KMS-11 (cell line): ENCODE data around the gene PALM.

ENCODE experiments used
- H2AFZ ChIP-seq: fragments of 200-600 bp; sonication (generic); 2 replicates; pipeline ENCODE4 v1.6.1; 2016; ENCODE audit warnings: antibody characterized with exemption, mixed run types, low read depth
- H3K27ac ChIP-seq: fragments of 200-600 bp; sonication (generic); 2 replicates; pipeline ENCODE4 v1.6.1; 2016; ENCODE audit warnings: mild to moderate bottlenecking, mixed run types
- H3K27me3 ChIP-seq: fragments of 200-600 bp; sonication (generic); 2 replicates; pipeline ENCODE4 v1.6.1; 2017; ENCODE audit warnings: mild to moderate bottlenecking, low read depth, mixed run types, moderate library complexity; ENCODE audit not compliant: insufficient read depth
- H3K36me3 ChIP-seq: fragments of 200-600 bp; sonication (generic); 2 replicates; pipeline ENCODE4 v1.6.1; 2017; ENCODE audit warnings: mild to moderate bottlenecking, mixed run types; ENCODE audit not compliant: insufficient read depth
- H3K4me1 ChIP-seq: fragments of 200-600 bp; sonication (generic); 2 replicates; pipeline ENCODE4 v1.6.1; 2016; ENCODE audit warnings: mild to moderate bottlenecking, low read depth, mixed run types; ENCODE audit not compliant: poor library complexity, severe bottlenecking
- H3K4me2 ChIP-seq: fragments of 200-600 bp; sonication (generic); 2 replicates; pipeline ENCODE4 v1.7.0; 2016; ENCODE audit warnings: mild to moderate bottlenecking, mixed run types
- H3K4me3 ChIP-seq: fragments of 200-600 bp; sonication (generic); IDR thresholded peaks from 2 replicates; pipeline ENCODE4 v1.6.1; 2017; ENCODE audit warnings: low read depth, low read length, mixed read lengths; ENCODE audit not compliant: insufficient read depth
- H3K79me2 ChIP-seq: fragments of 200-600 bp; sonication (generic); 2 replicates; pipeline ENCODE4 v1.6.1; 2016; ENCODE audit warnings: low read depth, mixed run types; ENCODE audit not compliant: insufficient read depth
- H3K9ac ChIP-seq: fragments of 200-600 bp; sonication (generic); 2 replicates; pipeline ENCODE4 v1.6.1; 2016; ENCODE audit warnings: mild to moderate bottlenecking, mixed run types
- H4K20me1 ChIP-seq: fragments of 200-600 bp; sonication (generic); 2 replicates; pipeline ENCODE4 v1.6.1; 2016; ENCODE audit warnings: mild to moderate bottlenecking, mixed run types; ENCODE audit not compliant: insufficient read depth
- TF ChIP-seq, protein P1 (sequence below): fragments of 200-600 bp; sonication (generic); conservative IDR thresholded peaks from 2 replicates; pipeline ENCODE4 v1.6.1; 2017; ENCODE audit warnings: low read depth, mild to moderate bottlenecking, antibody characterized with exemption, low read length, moderate library complexity, mixed read lengths

Gene PALM

DNA sequence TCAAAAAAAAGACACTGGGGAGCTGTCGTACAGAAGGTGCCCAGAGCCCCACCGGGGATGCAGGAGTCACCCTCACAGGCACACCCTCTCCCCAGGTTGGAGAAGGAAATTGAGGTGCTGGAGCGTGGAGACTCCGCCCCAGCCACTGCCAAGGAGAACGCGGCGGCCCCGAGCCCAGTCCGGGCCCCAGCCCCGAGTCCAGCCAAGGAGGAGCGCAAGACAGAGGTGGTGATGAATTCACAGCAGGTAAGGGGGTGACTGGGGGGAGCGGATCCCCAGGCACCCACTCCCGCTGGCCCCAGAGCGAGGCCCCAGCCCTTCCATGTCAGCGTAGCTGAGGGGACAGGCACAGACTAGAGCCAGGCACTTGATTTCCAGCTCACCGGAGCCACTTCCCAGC is 22.3 kb downstream of the PALM start:
- Histone ChIP-seq H3K36me3 (no peaks in the 10 kb centered on the region), H3K4me1 (peaks cover 9% of the 10 kb centered on the region)

DNA sequence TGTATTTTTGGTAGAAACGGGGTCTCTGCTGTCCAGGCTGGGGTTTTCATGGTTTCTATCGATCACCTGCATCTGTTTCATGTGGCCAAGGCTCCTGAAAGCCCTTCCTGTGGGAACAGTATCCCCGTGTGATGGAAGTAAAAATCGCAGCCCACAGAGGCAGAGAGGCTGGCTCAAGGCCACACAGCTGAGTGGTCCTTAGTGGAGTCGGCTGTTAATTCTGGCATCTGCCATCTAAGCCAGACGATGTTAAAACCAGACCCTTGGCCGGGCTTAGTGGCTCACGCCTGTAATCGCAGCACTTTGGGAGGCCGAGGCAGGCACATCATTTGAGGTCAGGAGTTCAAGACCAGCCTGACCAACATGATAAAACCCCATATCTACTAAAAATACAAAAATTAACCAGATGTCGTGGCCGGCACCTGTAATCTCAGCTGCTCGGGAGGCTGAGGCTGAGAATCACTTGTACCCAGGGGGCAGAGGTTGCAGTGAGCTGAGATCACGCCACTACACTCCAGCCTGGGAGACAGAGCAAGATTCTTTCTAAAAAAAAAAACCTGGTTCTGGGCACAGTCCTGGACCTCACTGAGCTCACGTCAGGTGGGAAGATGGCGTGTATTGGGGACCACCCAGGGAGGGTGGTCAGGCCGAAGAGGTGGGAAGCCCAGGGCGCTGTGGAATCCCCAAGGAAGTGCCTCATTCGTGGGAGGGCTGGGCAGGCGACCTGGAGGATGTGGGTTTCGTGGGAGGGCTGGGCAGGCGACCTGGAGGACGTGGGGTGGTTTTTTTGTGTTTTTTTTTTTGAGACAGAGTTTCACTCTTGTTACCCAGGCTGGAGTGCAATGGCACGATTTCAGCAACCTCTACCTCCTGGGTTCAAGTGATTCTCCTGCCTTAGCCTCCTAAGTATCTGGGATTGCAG is 23.7 kb downstream of the PALM start:
- no peaks in the 10 kb centered on the region for H3K36me3 ChIP-seq
- H4K20me1 ChIP-seq = no peaks in the 10 kb centered on the region
- no peak overlapping the region for H3K4me2 ChIP-seq
- peaks cover 64% of the 10 kb centered on the region for H3K27me3 ChIP-seq
- peaks cover 9% of the 10 kb centered on the region for H3K4me1 ChIP-seq
- TF ChIP-seq, protein P1, sequence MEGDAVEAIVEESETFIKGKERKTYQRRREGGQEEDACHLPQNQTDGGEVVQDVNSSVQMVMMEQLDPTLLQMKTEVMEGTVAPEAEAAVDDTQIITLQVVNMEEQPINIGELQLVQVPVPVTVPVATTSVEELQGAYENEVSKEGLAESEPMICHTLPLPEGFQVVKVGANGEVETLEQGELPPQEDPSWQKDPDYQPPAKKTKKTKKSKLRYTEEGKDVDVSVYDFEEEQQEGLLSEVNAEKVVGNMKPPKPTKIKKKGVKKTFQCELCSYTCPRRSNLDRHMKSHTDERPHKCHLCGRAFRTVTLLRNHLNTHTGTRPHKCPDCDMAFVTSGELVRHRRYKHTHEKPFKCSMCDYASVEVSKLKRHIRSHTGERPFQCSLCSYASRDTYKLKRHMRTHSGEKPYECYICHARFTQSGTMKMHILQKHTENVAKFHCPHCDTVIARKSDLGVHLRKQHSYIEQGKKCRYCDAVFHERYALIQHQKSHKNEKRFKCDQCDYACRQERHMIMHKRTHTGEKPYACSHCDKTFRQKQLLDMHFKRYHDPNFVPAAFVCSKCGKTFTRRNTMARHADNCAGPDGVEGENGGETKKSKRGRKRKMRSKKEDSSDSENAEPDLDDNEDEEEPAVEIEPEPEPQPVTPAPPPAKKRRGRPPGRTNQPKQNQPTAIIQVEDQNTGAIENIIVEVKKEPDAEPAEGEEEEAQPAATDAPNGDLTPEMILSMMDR = no peak
- no peak overlapping the region for H3K4me3 ChIP-seq
- no peak overlapping the region for H3K27ac ChIP-seq
- H2AFZ ChIP-seq = no peak overlapping the region
- H3K79me2 ChIP-seq = no peaks in the 10 kb centered on the region
- no peak overlapping the region for H3K9ac ChIP-seq

More for the DNA sequence above, 22.3 kb downstream of the PALM start:
- Histone ChIP-seq H4K20me1 (no peaks in the 10 kb centered on the region), H3K79me2 (no peaks in the 10 kb centered on the region), H3K4me2 (no peak overlapping the region), H3K27me3 (peaks cover 63% of the 10 kb centered on the region), H3K4me3 (no peak overlapping the region), H2AFZ (no peak overlapping the region), H3K27ac (no peak overlapping the region), H3K9ac (no peak overlapping the region)
- TF ChIP-seq, protein P1 = no peak

DNA sequence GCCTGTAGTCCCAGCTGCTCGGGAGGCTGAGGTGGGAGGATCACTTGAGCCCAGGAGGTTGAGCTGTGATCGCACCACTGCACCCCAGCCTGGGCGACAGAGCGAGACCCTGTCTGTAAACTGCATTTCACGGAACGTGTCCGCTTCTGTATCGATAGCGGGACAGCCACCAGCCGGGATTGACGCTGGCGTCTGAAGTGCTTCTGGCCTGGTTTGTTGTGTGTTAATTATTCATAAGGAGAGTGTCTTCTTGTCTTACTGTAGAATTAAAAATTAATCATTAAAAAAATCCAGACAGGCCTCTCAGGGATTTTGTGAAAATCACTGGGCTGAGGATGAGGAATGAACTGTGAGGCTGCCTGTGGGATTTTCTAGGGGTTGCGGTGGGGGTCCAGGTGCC is 26.0 kb downstream of the PALM start:
- no peak overlapping the region for H2AFZ ChIP-seq
- peaks cover 9% of the 10 kb centered on the region for H3K4me1 ChIP-seq
- TF ChIP-seq, protein P1 = no peak
- H3K27me3 ChIP-seq = peaks cover 77% of the 10 kb centered on the region
- no peaks in the 10 kb centered on the region for H3K36me3 ChIP-seq
- no peak overlapping the region for H3K4me3 ChIP-seq
- no peaks in the 10 kb centered on the region for H3K79me2 ChIP-seq
- H3K4me2 ChIP-seq = no peak overlapping the region
- H4K20me1 ChIP-seq = no peaks in the 10 kb centered on the region
- H3K9ac ChIP-seq = no peak overlapping the region
- H3K27ac ChIP-seq = no peak overlapping the region

DNA sequence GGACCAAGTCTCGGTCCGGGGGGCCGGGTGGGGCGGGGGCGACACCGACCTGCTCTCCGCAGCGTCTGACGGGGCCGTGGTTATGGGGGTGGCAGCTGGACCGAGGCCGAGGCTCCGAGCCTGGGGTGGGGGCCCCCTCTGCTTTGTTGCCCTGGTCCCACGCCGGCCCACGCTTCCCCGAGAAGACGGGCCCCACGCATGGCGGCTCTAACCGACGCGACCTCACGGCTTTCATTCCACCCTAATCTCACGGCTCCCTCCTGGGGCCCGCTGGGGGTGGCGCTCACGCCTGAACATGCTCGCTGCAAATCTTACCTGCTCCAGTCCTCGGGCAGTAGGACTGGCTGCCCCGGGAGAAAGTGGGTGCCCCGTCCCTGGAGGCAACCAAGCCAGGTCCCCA is 27.4 kb downstream of the PALM start:
- no peak overlapping the region for H3K4me3 ChIP-seq
- no peaks in the 10 kb centered on the region for H3K79me2 ChIP-seq
- peaks cover 80% of the 10 kb centered on the region for H3K27me3 ChIP-seq
- no peak overlapping the region for H3K9ac ChIP-seq
- H4K20me1 ChIP-seq = no peaks in the 10 kb centered on the region
- peaks cover 9% of the 10 kb centered on the region for H3K4me1 ChIP-seq
- no peak overlapping the region for H2AFZ ChIP-seq
- no peak overlapping the region for H3K4me2 ChIP-seq
- no peaks in the 10 kb centered on the region for H3K36me3 ChIP-seq
- no peak overlapping the region for H3K27ac ChIP-seq
- TF ChIP-seq, protein P1 = no peak
